DMS79 treated with DMSO at 0.1 percent for 48 hours (cell line): ENCODE results near the gene IFT80.
A peak's percentile ranks its signal among the peaks of the same experiment; 100 is the strongest.

Experiments used
- DNase-seq: peaks from one replicate; lab custom pipeline; 2025; lab: John Stamatoyannopoulos, UW

IFT80 gene

DNA sequence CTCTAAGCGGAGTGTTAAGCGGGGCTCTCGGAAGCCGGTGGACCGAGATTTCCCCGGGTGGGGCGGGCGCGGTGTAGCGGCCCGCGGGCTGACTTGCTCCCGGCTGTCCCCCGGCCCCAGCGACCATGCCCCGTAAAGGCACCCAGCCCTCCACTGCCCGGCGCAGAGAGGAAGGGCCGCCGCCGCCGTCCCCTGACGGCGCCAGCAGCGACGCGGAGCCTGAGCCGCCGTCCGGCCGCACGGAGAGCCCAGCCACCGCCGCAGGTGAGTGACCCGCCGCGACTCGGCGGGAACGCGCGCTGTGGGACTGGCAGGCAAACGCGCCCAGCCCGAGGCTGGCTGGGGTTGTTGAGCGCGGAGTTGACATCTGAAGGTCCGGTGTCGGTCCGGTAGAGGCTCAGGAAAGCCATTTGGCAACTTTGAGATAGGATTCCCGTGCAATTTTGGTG, 1.7 kb upstream of the IFT80 start:
- no peak for DNase-seq

DNA sequence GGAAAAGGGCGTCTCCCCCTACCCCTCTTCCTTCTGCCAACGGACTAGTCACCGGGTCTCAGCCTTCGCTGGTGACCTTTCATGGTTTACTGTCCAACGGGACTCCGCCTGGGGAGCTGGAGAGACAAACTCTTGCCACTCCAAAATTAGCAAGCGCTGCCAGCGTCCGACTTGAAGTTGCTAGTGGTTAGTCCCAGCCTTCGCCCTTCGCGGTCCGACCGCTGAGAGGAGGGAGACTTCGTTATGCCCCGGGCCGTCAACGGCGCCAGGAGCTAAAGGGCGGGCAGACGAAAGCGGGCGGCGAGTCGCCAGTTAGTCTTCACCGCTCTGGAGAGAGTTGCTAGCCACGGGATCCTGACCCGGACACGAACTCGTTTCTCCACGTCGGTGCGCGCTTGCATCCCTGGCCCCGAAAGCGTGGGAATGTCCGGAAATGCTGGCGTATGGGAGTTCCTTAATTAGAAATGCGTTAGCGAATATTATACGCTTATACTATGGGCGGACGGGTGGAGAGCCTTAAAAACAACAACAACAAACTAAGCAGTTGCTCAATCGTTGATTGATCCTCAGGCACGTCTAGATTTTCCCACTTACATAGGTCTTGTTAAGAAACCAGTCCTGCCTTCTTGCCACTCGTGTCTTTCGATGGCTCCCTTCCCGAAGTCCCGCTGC, 1.1 kb upstream of the IFT80 start:
- peak; percentile 30 for DNase-seq

DNA sequence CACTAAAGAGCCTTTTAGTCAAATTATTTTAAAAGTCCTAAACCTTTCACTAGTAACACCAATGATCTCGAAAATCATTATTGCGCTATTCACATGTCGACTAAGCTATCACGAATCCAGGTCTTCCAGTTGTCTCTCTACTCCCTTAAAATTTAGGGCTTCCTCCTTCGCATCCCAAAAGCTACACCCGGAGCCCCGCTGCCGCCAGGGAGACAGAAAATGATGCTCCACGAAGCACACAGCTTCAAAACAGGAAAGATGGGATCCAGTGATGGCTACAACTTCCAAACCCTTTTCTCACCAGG, 253 bp downstream of the IFT80 start:
- no peak for DNase-seq

DNA sequence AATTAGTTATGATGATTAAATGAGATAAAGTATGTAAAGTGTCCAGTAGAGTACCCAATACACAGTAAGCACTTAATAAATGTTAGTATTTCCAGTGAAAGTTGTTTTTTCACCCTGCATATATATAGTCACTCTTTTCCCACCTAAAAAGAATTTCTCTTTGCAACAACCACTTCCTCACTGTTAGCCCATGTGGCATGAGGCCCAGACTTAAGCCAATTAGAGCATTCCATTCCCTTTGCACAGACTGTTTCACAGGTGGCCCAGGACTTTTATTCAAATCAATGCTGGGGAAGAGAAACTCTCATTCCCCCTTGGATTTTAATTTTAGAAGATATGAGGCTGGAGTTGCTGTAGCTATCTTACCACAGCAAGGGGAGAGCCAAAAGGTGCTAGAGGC, 3.7 kb downstream of the IFT80 start:
- DNase-seq: no peak

DNA sequence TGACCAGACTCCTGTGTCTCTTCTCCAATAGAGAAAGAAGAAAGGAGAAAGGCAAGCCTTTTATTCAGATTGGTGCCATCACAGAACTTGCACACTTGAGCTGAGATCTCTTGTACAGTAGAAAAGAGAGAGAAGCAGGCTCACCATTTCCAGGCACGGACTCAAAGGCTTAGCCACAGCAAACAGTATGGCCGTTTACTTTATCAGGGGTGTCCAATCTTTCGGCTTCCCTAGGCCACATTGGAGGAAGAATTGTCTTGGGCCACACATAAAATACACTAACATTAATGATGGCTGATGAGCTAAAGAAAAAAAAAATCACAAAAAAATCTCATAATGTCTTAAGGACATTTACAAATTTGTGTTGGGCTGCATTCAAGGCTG, 5.0 kb downstream of the IFT80 start:
- DNase-seq: no peak

DNA sequence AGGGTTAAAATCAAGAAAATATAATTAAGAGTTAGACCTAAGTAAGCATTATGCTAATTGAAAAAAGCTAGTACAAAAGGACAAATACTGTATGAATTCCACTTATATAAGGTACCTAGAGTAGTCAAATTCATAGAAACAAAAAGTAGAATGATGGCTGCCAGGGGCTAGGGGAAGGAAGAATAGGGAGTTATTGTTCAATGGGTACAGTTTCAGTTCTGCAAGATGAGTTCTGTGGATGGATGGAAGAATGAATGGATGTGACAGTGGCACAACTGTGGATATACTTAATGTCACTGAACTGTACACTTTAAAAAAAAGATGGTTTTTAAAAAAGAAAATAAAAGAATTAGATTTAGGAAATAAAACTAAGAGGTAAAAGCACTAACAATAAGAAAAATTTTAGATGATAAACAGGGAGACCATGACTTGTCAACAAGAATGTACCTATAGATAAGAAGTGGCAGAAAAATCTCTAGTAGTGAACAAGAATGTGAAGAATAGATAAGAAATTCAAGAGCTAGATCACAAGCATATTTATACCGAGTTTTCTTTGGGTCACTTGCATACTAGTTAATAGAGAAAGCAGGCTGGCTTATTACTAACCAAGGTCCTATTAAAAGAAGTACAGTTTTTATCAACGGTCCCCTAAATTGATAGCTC, 5.5 kb downstream of the IFT80 start:
- no peak for DNase-seq

GRCh38 chr3:160392798-160393197, 6.2 kb downstream of the IFT80 start:
- no peak for DNase-seq

GRCh38 chr3:160390565-160391138, 8.4 kb downstream of the IFT80 start:
- DNase-seq: no peak

DNA sequence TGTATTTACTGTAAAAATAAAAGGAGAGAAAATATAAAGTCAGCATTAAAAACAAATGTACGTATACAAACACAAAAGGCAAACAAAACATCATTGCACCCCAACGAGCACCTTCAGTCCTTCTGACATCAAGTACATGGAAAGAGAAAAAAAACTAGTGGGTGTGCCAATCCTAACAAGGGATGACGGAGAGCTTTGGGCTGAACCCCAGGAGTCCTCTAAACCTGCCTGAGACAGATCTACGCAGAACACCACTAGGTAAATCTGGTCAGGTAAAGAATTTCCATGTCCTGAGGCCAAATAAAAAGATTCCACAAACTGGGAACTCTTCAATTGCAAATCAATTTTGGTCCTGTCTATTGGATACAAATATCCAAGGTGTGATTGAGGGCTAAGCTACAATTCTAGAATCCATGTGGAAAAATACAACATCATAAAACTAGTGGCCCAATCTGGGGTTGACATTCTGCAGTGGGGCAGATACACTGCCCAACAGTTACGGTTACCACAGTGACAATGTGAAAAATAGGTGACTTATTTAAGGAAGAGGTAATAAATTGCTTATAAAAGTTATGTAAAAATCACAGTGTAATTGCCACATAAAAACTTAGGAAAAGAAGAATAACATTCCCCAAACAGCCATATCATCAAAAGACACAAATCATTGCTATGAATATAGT, 14.2 kb downstream of the IFT80 start:
- no peak for DNase-seq

DNA sequence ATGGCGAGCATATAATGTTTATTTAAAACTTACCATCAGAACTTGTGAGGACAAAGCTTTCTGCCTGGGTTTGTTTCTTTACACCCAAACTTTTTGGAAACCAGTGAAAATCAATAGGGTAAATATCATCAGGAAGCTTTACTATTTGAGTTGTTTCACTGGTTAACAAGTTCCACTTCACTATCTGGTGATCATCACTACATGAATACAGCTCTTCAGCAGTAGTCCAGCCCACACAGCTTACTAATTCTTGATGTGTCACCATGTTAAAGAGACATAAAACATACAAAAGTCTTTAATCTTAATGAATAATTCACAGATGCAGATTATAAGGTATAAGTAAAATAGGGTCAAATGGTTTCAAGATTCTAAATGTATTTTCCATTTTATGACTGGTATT, 17.6 kb downstream of the IFT80 start:
- no peak for DNase-seq

DNA sequence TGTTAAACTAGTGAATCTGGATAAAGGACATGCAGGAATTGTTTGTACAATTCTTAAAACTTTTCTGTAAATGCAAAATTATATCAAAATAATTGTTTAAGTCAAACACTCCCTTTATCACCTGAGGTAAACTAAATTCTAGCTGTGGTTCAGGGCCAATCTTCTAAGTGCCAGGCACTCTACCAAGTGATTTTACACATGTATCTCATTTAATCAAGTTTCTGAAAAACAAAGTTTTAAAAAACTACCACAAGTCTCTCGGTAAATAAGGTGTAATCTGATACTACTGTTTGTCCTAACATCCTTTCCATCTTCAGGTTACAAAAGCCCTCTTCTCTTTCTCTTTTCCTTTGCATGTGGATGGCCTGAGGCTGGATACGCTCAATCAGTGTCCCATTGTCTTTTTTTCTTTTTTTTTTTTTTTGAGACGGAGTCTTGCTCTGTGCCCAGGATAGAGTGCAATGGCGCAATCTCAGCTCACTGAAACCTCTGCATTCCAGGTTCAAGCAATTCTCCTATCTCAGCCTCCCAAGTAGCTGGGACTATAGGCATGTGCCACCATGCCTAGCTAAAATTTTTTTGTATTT, 19.3 kb downstream of the IFT80 start:
- DNase-seq: no peak

GRCh38 chr3:160378331-160379109, 20.5 kb downstream of the IFT80 start:
- DNase-seq: no peak

DNA sequence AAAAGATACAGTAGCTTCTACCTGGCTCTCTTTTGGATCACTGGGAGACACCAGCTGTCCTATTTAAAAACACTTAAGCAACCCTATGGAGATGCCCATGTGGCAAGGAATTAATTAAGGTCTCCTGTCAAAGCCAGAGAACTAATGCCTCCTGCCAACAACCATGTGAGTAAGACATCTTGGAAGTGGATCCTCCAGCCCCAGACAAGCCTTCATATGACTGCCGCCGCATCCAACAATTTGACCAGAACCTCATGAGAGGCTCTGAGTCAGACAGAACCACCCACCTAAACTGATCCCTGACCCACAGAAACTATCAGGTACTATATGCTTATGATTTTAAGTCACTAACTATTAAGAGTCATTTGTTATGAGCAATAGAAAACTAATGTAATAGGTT, 22.3 kb downstream of the IFT80 start:
- DNase-seq: no peak

DNA sequence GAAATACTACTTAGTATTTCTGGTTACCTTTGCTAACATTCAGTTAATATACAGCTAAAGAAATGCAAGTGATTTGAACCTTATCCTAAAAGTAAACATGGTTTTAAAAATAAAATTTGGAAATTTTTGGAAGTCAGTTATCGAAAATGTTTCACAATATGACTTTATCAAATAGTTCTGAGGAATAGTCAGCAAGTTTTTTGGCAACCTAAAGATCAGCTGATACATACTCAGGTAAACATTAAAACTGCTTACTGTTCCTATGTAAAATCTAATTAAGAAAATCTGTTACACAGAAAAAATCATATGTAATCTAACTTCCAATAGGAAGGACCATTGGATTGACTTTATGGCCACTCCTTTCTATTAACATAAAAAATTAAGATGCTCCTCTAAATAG, 24.1 kb downstream of the IFT80 start:
- no peak for DNase-seq

DNA sequence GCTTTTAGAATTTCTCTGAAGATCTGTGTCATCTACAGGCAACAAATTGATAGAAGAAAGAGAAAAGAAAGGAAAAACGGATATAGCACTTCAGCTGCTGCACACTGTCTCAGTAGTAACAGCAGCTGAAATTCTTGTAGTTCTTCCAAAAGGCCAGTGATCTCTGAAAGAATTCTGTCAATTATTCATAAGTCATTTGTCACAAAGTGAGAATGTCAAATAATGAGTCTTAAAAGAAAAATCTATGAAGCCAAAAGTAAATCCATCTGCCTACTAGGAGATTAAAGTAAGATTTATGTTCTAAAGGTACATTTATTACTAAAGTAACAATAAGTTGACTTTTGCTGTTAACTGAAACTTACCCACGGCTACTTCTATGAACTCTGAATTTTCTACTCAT, 24.6 kb downstream of the IFT80 start:
- DNase-seq: no peak

GRCh38 chr3:160373655-160374054, 25.4 kb downstream of the IFT80 start:
- DNase-seq: no peak

DNA sequence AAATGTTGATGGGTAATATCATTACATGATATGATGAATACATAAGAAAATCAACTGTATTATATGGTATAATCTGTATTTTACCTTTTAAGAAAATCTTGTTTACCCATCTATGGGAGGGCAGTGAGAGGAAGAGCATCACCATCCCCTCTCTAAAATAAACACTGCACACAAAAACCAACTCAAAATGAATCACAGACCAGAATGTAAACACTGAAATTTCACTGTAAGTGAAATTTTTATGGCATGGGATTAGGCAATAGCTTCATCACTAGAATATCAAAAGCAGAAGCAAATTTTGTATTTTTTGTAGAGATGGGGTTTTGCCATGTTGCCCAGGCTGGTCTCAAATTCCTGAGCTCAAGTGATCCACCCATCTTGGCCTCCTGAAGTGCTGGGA, 26.2 kb downstream of the IFT80 start:
- DNase-seq: no peak

GRCh38 chr3:160370987-160371857, 27.8 kb downstream of the IFT80 start:
- DNase-seq: no peak

DNA sequence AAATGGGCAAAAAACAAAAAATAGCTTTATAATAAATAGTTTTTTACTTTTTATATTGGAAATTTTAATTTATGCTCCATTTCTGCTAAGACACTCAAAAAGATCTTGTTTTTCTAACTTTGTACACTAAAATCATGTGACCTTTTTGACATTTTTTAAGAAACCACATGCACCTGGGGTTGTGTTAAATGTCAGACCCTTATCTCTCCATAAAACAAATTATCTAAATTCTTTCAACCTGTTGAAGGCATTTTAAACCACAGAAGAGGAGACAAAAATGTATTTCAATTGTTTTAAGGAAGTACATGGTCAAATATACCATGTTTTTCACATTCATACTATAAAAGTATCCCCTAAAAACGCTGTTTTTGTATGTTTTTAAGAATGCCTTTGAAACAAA, 29.2 kb downstream of the IFT80 start:
- no peak for DNase-seq

DNA sequence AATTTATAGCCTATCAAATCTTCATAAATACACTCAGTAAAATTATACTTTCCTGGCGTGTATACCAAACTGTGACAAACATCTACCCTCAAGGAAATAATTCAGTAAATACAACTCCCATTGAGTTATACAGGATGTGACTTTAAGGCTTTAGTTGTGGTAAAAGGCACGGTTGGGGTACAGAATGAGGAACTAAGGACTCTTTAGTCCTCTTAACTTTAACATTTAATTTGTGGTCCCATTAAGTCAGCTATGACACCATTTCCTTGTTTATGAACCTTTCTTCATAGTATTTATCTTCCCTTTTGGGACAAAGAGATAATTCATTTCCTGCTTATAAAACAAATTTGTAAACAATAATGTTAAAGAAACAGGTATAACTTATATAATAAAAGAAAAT, 30.2 kb downstream of the IFT80 start:
- no peak for DNase-seq

- DNase-seq: no peak
Observed at GRCh38 chr3:160365869-160366522, 33.0 kb downstream of the IFT80 start.
